GM21447 (cell line): ENCODE results near the gene SMARCA5.
"Not testable (repeated sequence)": the region's sequence is repeated elsewhere in the genome, so short reads cannot be mapped to it uniquely, and the experiment has no call there.

ENCODE experiments used
- ATAC-seq: cut with Tn5 transposase; IDR thresholded peaks from one replicate; pipeline ENCODE4 v1.9.1; 2021; ENCODE audit not compliant: unreplicated experiment

Gene SMARCA5

GRCh38 chr4:143513314-143514168, at the start of gene SMARCA5:
Gene SMARCA5 (plus strand): TSS chr4:143513702. CDS start chr4:143513925, 223 bp downstream.
- ATAC-seq: peak; percentile 87

GRCh38 chr4:143473334-143474126, 40.0 kb upstream of the SMARCA5 start:
- peak; percentile 74 for ATAC-seq

GRCh38 chr4:143477487-143477886, 36.0 kb upstream of the SMARCA5 start:
- no peak for ATAC-seq

GRCh38 chr4:143481361-143481760, 32.1 kb upstream of the SMARCA5 start:
- ATAC-seq: no peak

- no peak for ATAC-seq
These were observed 30.7 kb upstream of the SMARCA5 start for GRCh38 chr4:143482840-143483239.

GRCh38 chr4:143486314-143486713, 27.2 kb upstream of the SMARCA5 start:
- no peak for ATAC-seq

GRCh38 chr4:143488687-143489086, 24.8 kb upstream of the SMARCA5 start:
- ATAC-seq: no peak

- ATAC-seq: no peak
These were observed 24.4 kb upstream of the SMARCA5 start for GRCh38 chr4:143489106-143489505.

GRCh38 chr4:143498021-143498420, 15.5 kb upstream of the SMARCA5 start:
- no peak for ATAC-seq

- ATAC-seq: no peak
These were observed 11.3 kb upstream of the SMARCA5 start for GRCh38 chr4:143502231-143502630.

- no peak for ATAC-seq
These were observed 7.5 kb upstream of the SMARCA5 start for GRCh38 chr4:143506031-143506430.

- no peak for ATAC-seq
These were observed 1.6 kb upstream of the SMARCA5 start for GRCh38 chr4:143511906-143512305.

GRCh38 chr4:143512978-143513313, 556 bp upstream of the SMARCA5 start:
- peak; percentile 31 for ATAC-seq

- ATAC-seq: no peak
These were observed 630 bp downstream of the SMARCA5 start for GRCh38 chr4:143514169-143514495.

- peak; percentile 10 for ATAC-seq
These were observed 995 bp downstream of the SMARCA5 start for GRCh38 chr4:143514497-143514896.

GRCh38 chr4:143514901-143515300, 1.4 kb downstream of the SMARCA5 start:
- no peak for ATAC-seq

- ATAC-seq: no peak
These were observed 2.4 kb downstream of the SMARCA5 start for GRCh38 chr4:143515905-143516304.

GRCh38 chr4:143517764-143518163, 4.3 kb downstream of the SMARCA5 start:
- no peak for ATAC-seq

- no peak for ATAC-seq
These were observed 10.7 kb downstream of the SMARCA5 start for GRCh38 chr4:143524211-143524610.

- not testable (repeated sequence) for ATAC-seq
These were observed 14.5 kb downstream of the SMARCA5 start for GRCh38 chr4:143528046-143528445.

GRCh38 chr4:143531380-143531779, 17.9 kb downstream of the SMARCA5 start:
- peak; percentile 58 for ATAC-seq

GRCh38 chr4:143531788-143532491, 18.4 kb downstream of the SMARCA5 start:
- ATAC-seq: no peak
